GM23338 (cell line): Measurements from ENCODE around the gene MYO6. TPM values are rescaled to one million over a fixed set of nuclear protein-coding genes. Genes with fewer than 3 reads are reported as not detected.

Source experiments
- ATAC-seq: fragments of 200-7000 bp; cut with Tn5 transposase; 3 replicates; pipeline ENCODE4 v1.9.1; 2020
- DNase-seq: peaks from one replicate; pipeline ENCODE4 v3.0.0-alpha.2; 2015; ENCODE audit warnings: low spot score
- H2AFZ ChIP-seq: fragments of 200-600 bp; sonication (generic); 2 replicates; pipeline ENCODE4 v1.8.0; 2016; ENCODE audit warnings: antibody characterized with exemption, mild to moderate bottlenecking, moderate library complexity
- H3F3A ChIP-seq: fragments of 200-600 bp; sonication (generic); replicated peaks from 2 replicates; pipeline ENCODE4 v1.8.0; 2017; ENCODE audit warnings: antibody characterized with exemption, mixed run types, low read depth
- H3K27ac ChIP-seq: fragments of 200-600 bp; sonication (generic); 2 replicates; pipeline ENCODE4 v1.6.1; 2016; ENCODE audit warnings: low read depth
- H3K27me3 ChIP-seq: fragments of 200-600 bp; sonication (generic); 2 replicates; pipeline ENCODE4 v1.8.0; 2016; ENCODE audit warnings: mild to moderate bottlenecking, mixed run types, moderate library complexity; ENCODE audit not compliant: insufficient read depth
- H3K36me3 ChIP-seq: fragments of 200-600 bp; sonication (generic); 2 replicates; pipeline ENCODE4 v1.8.0; 2016; ENCODE audit warnings: mild to moderate bottlenecking; ENCODE audit not compliant: insufficient read depth
- H3K4me1 ChIP-seq: fragments of 200-600 bp; sonication (generic); 2 replicates; pipeline ENCODE4 v1.8.0; 2016; ENCODE audit warnings: mild to moderate bottlenecking, moderate library complexity; ENCODE audit not compliant: insufficient read depth
- H3K4me2 ChIP-seq: fragments of 200-600 bp; sonication (generic); 2 replicates; pipeline ENCODE4 v1.7.1; 2017; ENCODE audit warnings: mixed run types
- H3K4me3 ChIP-seq: fragments of 200-600 bp; sonication (generic); 2 replicates; pipeline ENCODE4 v1.6.1; 2016; ENCODE audit warnings: mixed run types
- H3K79me2 ChIP-seq: fragments of 200-600 bp; sonication (generic); replicated peaks from 2 replicates; pipeline ENCODE4 v1.8.0; 2017; ENCODE audit warnings: mild to moderate bottlenecking; ENCODE audit not compliant: insufficient read depth
- H3K9me2 ChIP-seq: fragments of 200-600 bp; sonication (generic); 2 replicates; pipeline ENCODE4 v1.8.0; 2017; ENCODE audit not compliant: insufficient read depth
- H4K20me1 ChIP-seq: fragments of 200-600 bp; sonication (generic); replicated peaks from 2 replicates; pipeline ENCODE4 v1.8.0; 2017; ENCODE audit warnings: mild to moderate bottlenecking; ENCODE audit not compliant: insufficient read depth
- H3K27ac Mint-ChIP-seq: 2 replicates; pipeline ENCODE4 v1.8.0; 2020; ENCODE audit warnings: inconsistent platforms, mild to moderate bottlenecking, moderate library complexity, mixed read lengths
- H3K27me3 Mint-ChIP-seq: 3 replicates; pipeline ENCODE4 v1.8.0; 2022; ENCODE audit warnings: low read depth, mild to moderate bottlenecking, moderate library complexity, mixed read lengths, inconsistent platforms; ENCODE audit not compliant: insufficient read depth, poor library complexity
- H3K36me3 Mint-ChIP-seq: 3 replicates; pipeline ENCODE4 v1.8.0; 2021; ENCODE audit warnings: low read depth, mild to moderate bottlenecking, inconsistent platforms, moderate library complexity, mixed read lengths
- H3K4me1 Mint-ChIP-seq: 3 replicates; pipeline ENCODE4 v1.8.0; 2020; ENCODE audit warnings: mild to moderate bottlenecking, inconsistent platforms, mixed read lengths
- H3K4me3 Mint-ChIP-seq: 3 replicates; pipeline ENCODE4 v1.8.0; 2021; ENCODE audit warnings: moderate library complexity, mild to moderate bottlenecking, inconsistent platforms, mixed read lengths
- H3K9me3 Mint-ChIP-seq: 3 replicates; pipeline ENCODE4 v1.8.0; 2020; ENCODE audit warnings: moderate library complexity, mild to moderate bottlenecking, inconsistent platforms, mixed read lengths
- CREB1 ChIP-seq: fragments of 250-450 bp; sonication (Bioruptor Pico); IDR thresholded peaks from 2 replicates; pipeline ENCODE4 v1.5.0; 2020; ENCODE audit warnings: low read depth, mild to moderate bottlenecking, moderate library complexity
- CTCF ChIP-seq, 2 experiments: fragments of 200-600 bp in 1 of 2; sonication (generic) in 1 of 2; conservative IDR thresholded peaks; 2 replicates each; pipeline versions ENCODE4 v1.5.1 to v1.6.1; 2016 to 2017; ENCODE audit warnings: antibody characterized with exemption in 2 of 2, low read depth in 2 of 2, mild to moderate bottlenecking in 2 of 2, moderate library complexity in 1 of 2
- EZH2 ChIP-seq: fragments of 200-600 bp; sonication (generic); IDR thresholded peaks from one replicate; pipeline ENCODE4 v1.8.0; 2017; ENCODE audit warnings: antibody characterized with exemption, mild to moderate bottlenecking, low read depth; ENCODE audit not compliant: unreplicated experiment
- EZH2phosphoT487 ChIP-seq: fragments of 200-600 bp; sonication (generic); IDR thresholded peaks from one replicate; pipeline ENCODE4 v1.8.1; 2018; ENCODE audit warnings: antibody characterized with exemption; ENCODE audit not compliant: unreplicated experiment
- JUNB ChIP-seq: IDR thresholded peaks from one replicate; pipeline ENCODE4 v1.6.1; 2016; ENCODE audit warnings: antibody characterized with exemption; ENCODE audit not compliant: unreplicated experiment
- NANOG ChIP-seq: IDR thresholded peaks from 2 replicates; pipeline ENCODE4 v1.6.1; 2016; ENCODE audit warnings: antibody characterized with exemption, borderline replicate concordance
- POLR2AphosphoS5 ChIP-seq: IDR thresholded peaks from 2 replicates; pipeline ENCODE4 v1.6.1; 2016; ENCODE audit warnings: antibody characterized with exemption, low read depth
- STAT1 ChIP-seq: IDR thresholded peaks from one replicate; pipeline ENCODE4 v1.6.1; 2016; ENCODE audit warnings: antibody characterized with exemption; ENCODE audit not compliant: unreplicated experiment
- ZNF114 ChIP-seq: fragments of 250-450 bp; sonication (Bioruptor Pico); IDR thresholded peaks from 2 replicates; pipeline ENCODE4 v1.5.0; 2020; ENCODE audit warnings: mild to moderate bottlenecking, moderate library complexity
- ZNF331 ChIP-seq: fragments of 250-450 bp; sonication (Bioruptor Pico); IDR thresholded peaks from 2 replicates; pipeline ENCODE4 v1.5.0; 2020; ENCODE audit warnings: low read depth, mild to moderate bottlenecking, moderate library complexity
- polyA plus RNA-seq: library from polyadenylated mRNA; unstranded; fragments of >200 nt; fragmentation: Nextera tagmentation; extraction: Ambion mirVana; gene quantifications from 2 replicates; pipeline ENCODE4 v1.2.1, GENCODE V29; 2016
- total RNA-seq: library from RNA; depleted of rRNA; stranded (reverse); fragments of >200 nt; shearing (Covaris generic); gene quantifications from 2 replicates; pipeline ENCODE4 v1.2.3, GENCODE V29; 2014

MYO6 gene
- total and polyA plus RNA-seq, 2 experiments from 2014 or later: 21.8 to 33.0 TPM

DNA sequence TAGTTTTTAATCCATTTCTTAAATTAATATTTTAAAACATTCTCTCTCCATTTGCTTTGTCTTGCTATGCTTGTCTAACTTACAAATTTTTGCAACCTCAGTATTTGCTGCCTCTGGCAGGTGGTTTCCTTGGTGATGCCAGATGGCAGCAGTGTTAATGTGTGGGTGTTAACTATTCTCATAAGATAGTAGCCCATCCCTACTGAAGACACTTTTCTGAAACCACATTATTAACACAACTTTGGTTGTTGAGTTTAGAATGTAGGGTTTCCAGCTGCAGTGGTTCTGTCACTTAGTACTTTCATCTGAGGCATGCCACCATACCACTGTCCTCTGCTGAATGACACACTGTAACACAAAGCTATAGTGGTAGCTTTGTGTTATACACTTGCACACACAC, 75.1 kb downstream of the MYO6 start:
- H3K27ac ChIP-seq: no peak overlapping the region
- Mint-ChIP-seq H3K4me1 (no peaks in the 10 kb centered on the region), H3K36me3 (no peaks in the 10 kb centered on the region), H3K9me3 (no peaks in the 10 kb centered on the region), H3K27me3 (peaks cover 2% of the 10 kb centered on the region), H3K27ac (no peak overlapping the region), H3K4me3 (no peak overlapping the region)
- H3K4me2 ChIP-seq: no peak overlapping the region
- H3K9me2 ChIP-seq: no peaks in the 10 kb centered on the region
- H3K36me3 ChIP-seq: no peaks in the 10 kb centered on the region
- ATAC-seq: no peak
- no peaks in the 10 kb centered on the region for H3K4me1 ChIP-seq
- H3K79me2 ChIP-seq: no peaks in the 10 kb centered on the region
- H2AFZ ChIP-seq: no peak overlapping the region
- TF ChIP-seq CREB1 (CRISPR knock-in tag) (no peak), EZH2phosphoT487 (no peak), EZH2 (no peak), STAT1 (no peak), POLR2AphosphoS5 (no peak), JUNB (no peak), ZNF114 (no peak)
- no peaks in the 10 kb centered on the region for H3K27me3 ChIP-seq
- 0 out of 2 replicates have a peak, but pooled peaks cover 7% of the 10 kb centered on the region for H4K20me1 ChIP-seq
- H3F3A ChIP-seq: no peaks in the 10 kb centered on the region
- H3K4me3 ChIP-seq: no peak overlapping the region
- no peak for DNase-seq

- no peaks in the 10 kb centered on the region for H3K27me3 ChIP-seq
- 0 out of 2 replicates have a peak, but pooled peaks cover 7% of the 10 kb centered on the region for H4K20me1 ChIP-seq
- no peaks in the 10 kb centered on the region for H3K9me3 Mint-ChIP-seq
- H3K27ac Mint-ChIP-seq: no peak overlapping the region
- no peak overlapping the region for H3K4me3 ChIP-seq
- no peak for DNase-seq
- no peaks in the 10 kb centered on the region for H3K36me3 Mint-ChIP-seq
- no peak overlapping the region for H3K27ac ChIP-seq
- H3F3A ChIP-seq: no peaks in the 10 kb centered on the region
- no peaks in the 10 kb centered on the region for H3K9me2 ChIP-seq
- H3K79me2 ChIP-seq: no peaks in the 10 kb centered on the region
- H3K4me3 Mint-ChIP-seq: no peak overlapping the region
- no peak overlapping the region for H2AFZ ChIP-seq
- no peak for TF ChIP-seq STAT1
- no peaks in the 10 kb centered on the region for H3K27me3 Mint-ChIP-seq
- H3K4me2 ChIP-seq: no peak overlapping the region
- H3K4me1 Mint-ChIP-seq: peaks cover 4% of the 10 kb centered on the region; the same call in 1 of the 3 replicates
- ATAC-seq: no peak
- no peaks in the 10 kb centered on the region for H3K36me3 ChIP-seq
- H3K4me1 ChIP-seq: no peaks in the 10 kb centered on the region
These were observed 78.1 kb downstream of the MYO6 start for GRCh38 chr6:75827163-75827562.

DNA sequence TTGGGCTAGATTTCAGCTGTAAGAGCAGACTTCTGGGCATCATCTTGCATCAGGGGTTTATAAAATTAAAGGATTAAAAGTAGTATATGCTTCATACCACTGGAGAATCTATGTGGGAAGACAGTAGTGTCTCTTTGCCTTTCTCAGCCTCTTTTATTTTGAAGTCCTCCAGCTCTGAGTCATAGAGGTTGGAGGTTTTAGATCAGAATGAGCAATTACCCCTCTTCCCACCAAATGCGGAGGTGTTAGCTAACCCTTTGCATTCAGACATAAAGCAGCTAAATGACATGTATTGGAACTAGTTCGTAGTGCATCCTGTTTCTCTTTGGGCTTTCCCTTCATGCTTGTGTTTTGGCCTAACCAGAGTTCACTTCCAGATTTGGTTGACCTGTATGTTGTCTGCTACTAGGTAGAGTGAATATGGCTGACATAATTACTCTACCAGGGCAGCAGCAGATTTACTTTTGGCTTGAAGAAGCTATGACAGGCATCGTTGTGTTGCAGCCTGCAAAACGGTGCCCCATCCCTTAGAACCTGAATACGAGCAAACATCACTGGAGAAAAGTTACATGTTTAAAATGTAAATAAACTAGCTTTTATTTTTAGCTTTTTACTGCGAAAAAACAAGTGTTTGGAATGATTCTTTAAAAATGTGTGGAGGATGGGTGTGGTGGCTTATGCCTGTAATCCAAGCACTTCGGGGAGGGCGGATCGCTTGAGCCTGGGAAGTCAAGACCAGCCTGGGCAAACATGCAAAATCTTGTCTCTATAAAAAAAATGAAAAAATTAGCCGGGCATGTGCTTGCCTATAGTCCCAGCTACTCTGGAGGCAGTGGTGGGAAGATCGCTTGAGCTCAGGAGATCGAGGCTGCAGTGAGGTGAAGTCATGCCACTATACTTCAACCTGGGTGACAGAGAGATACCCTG, 82.2 kb downstream of the MYO6 start:
- Histone ChIP-seq H3F3A (no peaks in the 10 kb centered on the region), H2AFZ (no peak overlapping the region), H4K20me1 (0 out of 2 replicates have a peak, but pooled peaks cover 7% of the 10 kb centered on the region), H3K27ac (no peak overlapping the region), H3K36me3 (no peaks in the 10 kb centered on the region), H3K4me3 (no peak overlapping the region), H3K27me3 (no peaks in the 10 kb centered on the region), H3K9me2 (0 out of 2 replicates have a peak, but pooled peaks cover 5% of the 10 kb centered on the region), H3K4me1 (no peaks in the 10 kb centered on the region), H3K4me2 (no peak overlapping the region), H3K79me2 (no peaks in the 10 kb centered on the region)
- Mint-ChIP-seq H3K9me3 (no peaks in the 10 kb centered on the region; the same call in 2 of the 3 replicates), H3K4me1 (peaks cover 4% of the 10 kb centered on the region; the same call in 1 of the 3 replicates), H3K27ac (no peak overlapping the region), H3K27me3 (no peaks in the 10 kb centered on the region), H3K36me3 (peaks cover 9% of the 10 kb centered on the region; the same call in 2 of the 3 replicates), H3K4me3 (no peak overlapping the region)
- no peak for DNase-seq
- ATAC-seq: no peak
- TF ChIP-seq NANOG (no peak), CTCF (conservative IDR thresholded peaks at IDR 0.05; ENCODE audit: low read depth in 2 of 2) (no peak), EZH2 (no peak), STAT1 (no peak), JUNB (no peak), CREB1 (CRISPR knock-in tag) (no peak), ZNF331 (CRISPR knock-in tag) (no peak)
